GM20000 (cell line): ENCODE measurements around the gene KRTAP10-1.
"Not testable (repeated sequence)": the region's sequence is repeated elsewhere in the genome, so short reads cannot be mapped to it uniquely, and the experiment has no call there.

Experiments
- DNase-seq: peaks from one replicate; pipeline ENCODE4 v3.0.0; 2012; ENCODE audit warnings: low spot score
- TF ChIP-seq, protein P1 (sequence below): IDR thresholded peaks from 2 replicates; pipeline ENCODE4 v1.5.1; 2012; ENCODE audit warnings: mild to moderate bottlenecking, control low read depth; ENCODE audit errors: extremely low read depth, missing control alignments

Gene KRTAP10-1

GRCh38 chr21:44539991-44540666 is at the start of gene KRTAP10-1:
TSS of gene KRTAP10-1 (minus strand) at chr21:44540195. CDS start at chr21:44540150, 45 bp downstream.
- TF ChIP-seq, protein P1, sequence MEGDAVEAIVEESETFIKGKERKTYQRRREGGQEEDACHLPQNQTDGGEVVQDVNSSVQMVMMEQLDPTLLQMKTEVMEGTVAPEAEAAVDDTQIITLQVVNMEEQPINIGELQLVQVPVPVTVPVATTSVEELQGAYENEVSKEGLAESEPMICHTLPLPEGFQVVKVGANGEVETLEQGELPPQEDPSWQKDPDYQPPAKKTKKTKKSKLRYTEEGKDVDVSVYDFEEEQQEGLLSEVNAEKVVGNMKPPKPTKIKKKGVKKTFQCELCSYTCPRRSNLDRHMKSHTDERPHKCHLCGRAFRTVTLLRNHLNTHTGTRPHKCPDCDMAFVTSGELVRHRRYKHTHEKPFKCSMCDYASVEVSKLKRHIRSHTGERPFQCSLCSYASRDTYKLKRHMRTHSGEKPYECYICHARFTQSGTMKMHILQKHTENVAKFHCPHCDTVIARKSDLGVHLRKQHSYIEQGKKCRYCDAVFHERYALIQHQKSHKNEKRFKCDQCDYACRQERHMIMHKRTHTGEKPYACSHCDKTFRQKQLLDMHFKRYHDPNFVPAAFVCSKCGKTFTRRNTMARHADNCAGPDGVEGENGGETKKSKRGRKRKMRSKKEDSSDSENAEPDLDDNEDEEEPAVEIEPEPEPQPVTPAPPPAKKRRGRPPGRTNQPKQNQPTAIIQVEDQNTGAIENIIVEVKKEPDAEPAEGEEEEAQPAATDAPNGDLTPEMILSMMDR, result no peak
- DNase-seq, result no peak

- no peak for DNase-seq
- TF ChIP-seq, protein P1, result no peak
These were observed 49.1 kb upstream of the KRTAP10-1 start for GRCh38 chr21:44589094-44589493.

GRCh38 chr21:44585892-44586291 is 45.9 kb upstream of the KRTAP10-1 start:
- TF ChIP-seq, protein P1, result no peak
- no peak for DNase-seq

GRCh38 chr21:44583800-44584147 is 43.8 kb upstream of the KRTAP10-1 start:
- no peak for DNase-seq
- TF ChIP-seq, protein P1, result no peak

- TF ChIP-seq, protein P1, result no peak
- DNase-seq, result no peak
These were observed 43.2 kb upstream of the KRTAP10-1 start for GRCh38 chr21:44583089-44583799.

DNA sequence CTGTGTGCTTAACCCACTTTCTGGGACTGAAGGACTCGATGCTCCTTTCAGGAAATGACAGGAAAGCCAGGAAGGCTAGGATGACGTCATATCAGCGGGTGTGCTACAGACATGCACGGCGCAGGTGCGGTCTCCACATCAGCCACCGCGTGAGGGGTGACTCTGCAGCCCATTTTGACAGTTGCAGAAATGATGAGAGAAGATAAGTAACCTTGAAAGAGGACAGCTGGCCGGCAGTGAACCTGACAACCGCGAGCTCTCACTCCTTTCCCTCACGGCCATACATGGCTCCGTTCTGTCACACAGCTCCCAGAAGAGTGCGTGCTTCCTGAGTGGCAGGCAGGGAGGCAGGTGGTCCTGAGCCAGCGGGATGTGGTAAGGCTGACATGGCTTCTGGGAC is 42.1 kb upstream of the KRTAP10-1 start:
- DNase-seq, result no peak
- TF ChIP-seq, protein P1, result no peak

GRCh38 chr21:44581158-44581557 is 41.2 kb upstream of the KRTAP10-1 start:
- TF ChIP-seq, protein P1, result no peak
- no peak for DNase-seq

DNA sequence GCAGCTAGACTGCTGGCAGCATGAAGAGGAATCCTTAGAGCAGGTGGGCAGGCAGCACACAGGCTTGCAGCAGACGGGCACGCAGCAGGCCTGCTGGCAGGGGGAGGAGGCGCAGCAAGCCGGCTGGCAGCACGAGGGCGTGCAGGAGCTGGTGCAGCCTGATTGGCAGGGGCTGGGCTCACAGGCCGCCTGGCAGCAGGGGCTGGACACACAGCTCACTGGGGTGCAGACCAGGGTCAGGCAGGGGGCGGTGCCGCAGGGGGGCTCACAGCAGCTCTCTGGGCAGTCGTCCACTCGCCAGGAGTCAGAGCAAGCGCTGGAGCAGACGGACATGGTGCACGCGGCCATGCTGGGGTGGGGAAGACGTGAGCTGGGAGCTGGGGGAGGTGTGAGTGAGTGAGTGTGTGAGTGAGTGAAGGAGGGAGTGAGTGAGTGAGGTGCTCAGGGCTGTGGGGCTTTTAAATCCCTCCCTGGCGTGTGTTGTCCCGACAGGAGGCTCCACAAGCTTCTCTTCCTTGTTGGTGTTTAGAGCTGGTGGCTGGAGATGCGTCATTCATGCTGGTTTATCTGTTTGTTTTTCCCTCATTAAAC is 40.3 kb upstream of the KRTAP10-1 start, which contains the start of gene KRTAP10-5:
Gene KRTAP10-5 (minus strand): TSS at position 374 of the 591 bp plus-strand sequence. CDS start 26 bp downstream, at position 348.
- not testable (repeated sequence) for DNase-seq
